A549 (cell line): Measurements from ENCODE around the gene SLC39A11. TPM values are rescaled to one million over a fixed set of nuclear protein-coding genes. Genes with fewer than 3 reads are reported as not detected.

Experiments used
- ATAC-seq, 2 experiments: fragments of 200-7000 bp in 1 of 2; fragments of >200 bp in 1 of 2; cut with Nextera tagmentation in 1 of 2; cut with Tn5 transposase in 1 of 2; 3 replicates each; pipeline versions ENCODE4 v1.8.0 to v1.9.1; 2018 to 2020; ENCODE audit warnings: mild to moderate bottlenecking in 1 of 2, moderate library complexity in 1 of 2
- CTCF ChIA-PET: fragments of 300-600 bp; sonication (Branson Sonifier 250); formaldehyde crosslinking; extraction: SDS; loops from one replicate; lab custom pipeline; 2021; ENCODE audit warnings: antibody characterized with exemption, inconsistent platforms; lab: Yijun Ruan, JAX
- POLR2A ChIA-PET: fragments of 350-600 bp; formaldehyde crosslinking; extraction: SDS; loops from one replicate; lab custom pipeline; 2021; ENCODE audit warnings: antibody characterized with exemption, inconsistent platforms; lab: Yijun Ruan, JAX
- DNase-seq, 2 experiments: peaks; one replicate each; pipeline versions ENCODE4 v3.0.0 to v3.0.0-alpha.2; 2011 to 2016; ENCODE audit warnings: low read depth in 1 of 2, low spot score in 1 of 2
- FAIRE-seq: peaks from 2 replicates; lab custom pipeline; 2011; peaks lifted over from hg19 to GRCh38; lab: Jason Lieb, UNC
- H3K27ac ChIP-seq, 2 experiments: fragments of >200 bp; sonication (Bioruptor Twin); formaldehyde crosslinking; 3 replicates each; pipeline ENCODE4 v1.5.1; 2016 to 2017
- H3K4me1 ChIP-seq: fragments of >200 bp; sonication (Bioruptor Twin); formaldehyde crosslinking; 3 replicates; pipeline ENCODE4 v1.6.1; 2016
- H3K4me2 ChIP-seq: fragments of >200 bp; sonication (Bioruptor Twin); formaldehyde crosslinking; 3 replicates; pipeline ENCODE4 v1.6.1; 2016
- H3K4me3 ChIP-seq: fragments of >200 bp; sonication (Bioruptor Twin); formaldehyde crosslinking; 3 replicates; pipeline ENCODE4 v1.5.1; 2016
- H3K9me3 ChIP-seq: fragments of >200 bp; sonication (Bioruptor Twin); formaldehyde crosslinking; 3 replicates; pipeline ENCODE4 v1.6.1; 2016
- BCL3 ChIP-seq: fragments of >200 bp; sonication (Bioruptor Twin); formaldehyde crosslinking; IDR thresholded peaks from 3 replicates; pipeline ENCODE4 v1.6.1; 2016
- CHD4 ChIP-seq: fragments of 200-600 bp; sonication (generic); IDR thresholded peaks from 2 replicates; pipeline ENCODE4 v1.6.1; 2016; ENCODE audit warnings: antibody characterized with exemption, mild to moderate bottlenecking, borderline replicate concordance
- ESRRA ChIP-seq: fragments of 150-350 bp; IDR thresholded peaks from 2 replicates; pipeline ENCODE4 v1.6.1; 2014; ENCODE audit warnings: mild to moderate bottlenecking, low read length, borderline replicate concordance
- GATA3 ChIP-seq: IDR thresholded peaks from 2 replicates; pipeline ENCODE4 v1.6.1; 2012; ENCODE audit warnings: borderline replicate concordance
- HDAC2 ChIP-seq: fragments of 200-600 bp; sonication (generic); IDR thresholded peaks from 2 replicates; pipeline ENCODE4 v1.6.1; 2016
- HES2 ChIP-seq: fragments of >200 bp; sonication (Bioruptor Twin); formaldehyde crosslinking; IDR thresholded peaks from 2 replicates; pipeline ENCODE4 v1.6.1; 2016
- HMGXB4 ChIP-seq: fragments of 250-450 bp; sonication (Bioruptor Pico); IDR thresholded peaks from 2 replicates; pipeline ENCODE4 v1.5.0; 2021; ENCODE audit warnings: mild to moderate bottlenecking, moderate library complexity, borderline replicate concordance
- HOXA7 ChIP-seq: fragments of 250-450 bp; sonication (Bioruptor Pico); IDR thresholded peaks from 2 replicates; pipeline ENCODE4 v1.5.0; 2020; ENCODE audit warnings: mild to moderate bottlenecking, moderate library complexity
- KDM1A ChIP-seq: fragments of 200-600 bp; sonication (generic); IDR thresholded peaks from 2 replicates; pipeline ENCODE4 v1.6.1; 2016; ENCODE audit warnings: low read depth, mild to moderate bottlenecking
- NFE2L2 ChIP-seq: fragments of 150-350 bp; conservative IDR thresholded peaks from 2 replicates; pipeline ENCODE4 v1.6.1; 2014; ENCODE audit warnings: low read length
- PBX3 ChIP-seq: IDR thresholded peaks from 2 replicates; pipeline ENCODE4 v1.6.1; 2012
- PHF8 ChIP-seq: fragments of 200-600 bp; sonication (generic); IDR thresholded peaks from 2 replicates; pipeline ENCODE4 v1.6.1; 2016; ENCODE audit warnings: low read depth, mild to moderate bottlenecking, antibody characterized with exemption, moderate library complexity, borderline replicate concordance
- POLR2AphosphoS2 ChIP-seq: conservative IDR thresholded peaks from 2 replicates; pipeline ENCODE4 v1.6.1; 2012; ENCODE audit warnings: low read length, improper control_type of control experiment, inconsistent platforms
- RARB ChIP-seq: fragments of 250-450 bp; sonication (Bioruptor Pico); IDR thresholded peaks from 2 replicates; pipeline ENCODE4 v1.8.0; 2021; ENCODE audit warnings: mild to moderate bottlenecking, moderate library complexity
- RCOR1 ChIP-seq: fragments of 150-350 bp; IDR thresholded peaks from 2 replicates; pipeline ENCODE4 v1.6.1; 2014; ENCODE audit warnings: antibody characterized with exemption, low read length, low read depth
- REST ChIP-seq: fragments of 200-600 bp; sonication (generic); IDR thresholded peaks from 2 replicates; pipeline ENCODE4 v1.6.1; 2016; ENCODE audit warnings: antibody characterized with exemption, mild to moderate bottlenecking, moderate library complexity
- SMC3 ChIP-seq: fragments of >200 bp; sonication (Bioruptor Twin); formaldehyde crosslinking; IDR thresholded peaks from 3 replicates; pipeline ENCODE4 v1.6.1; 2018; ENCODE audit warnings: inconsistent platforms
- SREBF2 ChIP-seq: fragments of 450-650 bp; IDR thresholded peaks from 2 replicates; pipeline ENCODE4 v1.6.1; 2014; ENCODE audit warnings: mild to moderate bottlenecking, moderate library complexity
- TFCP2L1 ChIP-seq: fragments of 250-450 bp; sonication (Bioruptor Pico); IDR thresholded peaks from 2 replicates; pipeline ENCODE4 v1.5.0; 2021; ENCODE audit warnings: mild to moderate bottlenecking
- ZFP36 ChIP-seq: fragments of 450-650 bp; IDR thresholded peaks from 2 replicates; pipeline ENCODE4 v1.6.1; 2014; ENCODE audit warnings: borderline replicate concordance; ENCODE audit not compliant: partially characterized antibody
- WGBS: methylation state at CpG from one replicate; pipeline ENCODE4 v1.1.6; 2017; ENCODE audit errors: missing lambda C conversion rate; 5-methylcytosine and 5-hydroxymethylcytosine counted together
- polyA plus RNA-seq, 4 experiments: library from polyadenylated mRNA; depleted of rRNA in 3 of 4; stranded (reverse); fragments of >200 nt; fragmentation: RNase III in 1 of 4; extraction: RNeasy Plus Mini Kit Qiagen cat#74134 plus additional on column Dnase treatment in 1 of 4; gene quantifications; 2 replicates in 3 of 4; 3 replicates in 1 of 4; pipeline ENCODE4 v1.2.3, GENCODE V29; 2011 to 2017

SLC39A11 gene
- polyA plus RNA-seq, 2 of the 4 experiments (the other 2 are of a cell fraction): 18.4 to 25.2 TPM

GRCh38 chr17:73140566-73140965 is 48.1 kb upstream of the SLC39A11 start:
- FAIRE-seq: no peak
- CTCF ChIA-PET: interaction anchor here (0.5 to 1.7 kb wide), 3 partner anchors 9 to 51 kb away, joined by 3 to 4 read pairs (median 4); no protein-coding TSS in a partner anchor
- H3K27ac ChIP-seq: no peak overlapping the region

GRCh38 chr17:73139296-73139695 is 46.8 kb upstream of the SLC39A11 start:
- no peak overlapping the region for H3K27ac ChIP-seq
- no peak overlapping the region for H3K4me2 ChIP-seq
- FAIRE-seq (no peak), ATAC-seq (no peak), DNase-seq (no peak)
- no peak for TF ChIP-seq ESRRA
- no peak for TF ChIP-seq POLR2AphosphoS2
- TF ChIP-seq REST: no peak
- no peak overlapping the region for H3K4me3 ChIP-seq
- ChIA-PET CTCF (interaction anchor here (0.6 to 1.7 kb wide), 4 partner anchors 8 to 51 kb away, joined by 3 to 4 read pairs (median 4); no protein-coding TSS in a partner anchor), POLR2A (no interaction called here)
- WGBS: 51% methylated on average over 4 of the region's 4 CpGs
- no peaks in the 10 kb centered on the region for H3K4me1 ChIP-seq
- no peaks in the 10 kb centered on the region for H3K9me3 ChIP-seq

More at GRCh38 chr17:73140566-73140965, 48.1 kb upstream of the SLC39A11 start:
- ATAC-seq: no peak
- peaks cover 3% of the 10 kb centered on the region; the same call in 1 of the 3 replicates for H3K9me3 ChIP-seq
- TF ChIP-seq NFE2L2 (no peak), POLR2AphosphoS2 (no peak), HMGXB4 (no peak), HOXA7 (CRISPR knock-in tag) (no peak), PHF8 (no peak), SMC3 (no peak), KDM1A (no peak), HDAC2 (no peak), RARB (no peak), BCL3 (no peak), HES2 (no peak), SREBF2 (no peak), GATA3 (no peak), RCOR1 (no peak), TFCP2L1 (CRISPR knock-in tag) (no peak), CHD4 (no peak), ZFP36 (no peak), PBX3 (no peak), ESRRA (no peak)
- no peak overlapping the region for H3K4me2 ChIP-seq
- 48% methylated on average over 5 of the region's 5 CpGs for WGBS
- no peaks in the 10 kb centered on the region for H3K4me1 ChIP-seq
- no peak for DNase-seq
- POLR2A ChIA-PET: no interaction called here
- no peak overlapping the region for H3K4me3 ChIP-seq
